ENCODE measurements around the gene TMEM191C.
"Not testable (repeated sequence)": the region's sequence is repeated elsewhere in the genome, so short reads cannot be mapped to it uniquely, and the experiment has no call there.

The TMEM191C gene

GRCh38 chr22:21473664-21474063 is 6.5 kb downstream of the TMEM191C start:
- DNase-seq (ENCODE audit: low spot score): not testable (repeated sequence)

GRCh38 chr22:21484039-21484438 is 16.9 kb downstream of the TMEM191C start:
- DNase-seq (ENCODE audit: low spot score): not testable (repeated sequence)

- not testable (repeated sequence) for DNase-seq (ENCODE audit: low spot score)
Observed at GRCh38 chr22:21487723-21488122, 20.5 kb downstream of the TMEM191C start.

- DNase-seq (ENCODE audit: low spot score): not testable (repeated sequence)
Observed at GRCh38 chr22:21489149-21489680, 22.0 kb downstream of the TMEM191C start.

- DNase-seq (ENCODE audit: low spot score): not testable (repeated sequence)
Observed at GRCh38 chr22:21490556-21490955, 23.4 kb downstream of the TMEM191C start.

GRCh38 chr22:21492271-21492670 is 25.1 kb downstream of the TMEM191C start:
- DNase-seq (ENCODE audit: low spot score): not testable (repeated sequence)

GRCh38 chr22:21493789-21494782 is 26.9 kb downstream of the TMEM191C start:
- not testable (repeated sequence) for DNase-seq (ENCODE audit: low spot score)

- not testable (repeated sequence) for DNase-seq (ENCODE audit: low spot score)
Observed at GRCh38 chr22:21497984-21498383, 30.8 kb downstream of the TMEM191C start.

GRCh38 chr22:21498489-21498888 is 31.3 kb downstream of the TMEM191C start:
- not testable (repeated sequence) for DNase-seq (ENCODE audit: low spot score)

GRCh38 chr22:21499623-21500506 is 32.7 kb downstream of the TMEM191C start:
- DNase-seq (ENCODE audit: low spot score): not testable (repeated sequence)

- not testable (repeated sequence) for DNase-seq (ENCODE audit: low spot score)
Observed at GRCh38 chr22:21510397-21510796, 43.2 kb downstream of the TMEM191C start.

GRCh38 chr22:21512022-21512421 is 44.8 kb downstream of the TMEM191C start:
- DNase-seq (ENCODE audit: low spot score): not testable (repeated sequence)

- DNase-seq (ENCODE audit: low spot score): not testable (repeated sequence)
Observed at GRCh38 chr22:21514117-21514516, 46.9 kb downstream of the TMEM191C start.

GRCh38 chr22:21515234-21515633 is 48.0 kb downstream of the TMEM191C start:
- DNase-seq (ENCODE audit: low spot score): not testable (repeated sequence)

GRCh38 chr22:21516522-21516921 is 49.3 kb downstream of the TMEM191C start:
- not testable (repeated sequence) for DNase-seq (ENCODE audit: low spot score)

GRCh38 chr22:21516970-21517764 is 50.0 kb downstream of the TMEM191C start:
- DNase-seq (ENCODE audit: low spot score): not testable (repeated sequence)
